ENCODE results near the gene DEPDC1B. TPM values are rescaled to one million over a fixed set of nuclear protein-coding genes. Genes with fewer than 3 reads are reported as not detected.
"Not testable (repeated sequence)": the region's sequence is repeated elsewhere in the genome, so short reads cannot be mapped to it uniquely, and the experiment has no call there.

The DEPDC1B gene
- polyA plus RNA-seq, 1 donor: 3.4 TPM

- no peak for DNase-seq
Measured at GRCh38 chr5:60648175-60648574, 51.8 kb downstream of the DEPDC1B start.

GRCh38 chr5:60640901-60641300, 59.1 kb downstream of the DEPDC1B start:
- DNase-seq: no peak

- no peak for DNase-seq
Measured at GRCh38 chr5:60639544-60639943, 60.4 kb downstream of the DEPDC1B start.

GRCh38 chr5:60638300-60638699, 61.7 kb downstream of the DEPDC1B start:
- no peak for DNase-seq

GRCh38 chr5:60636644-60637043, 63.3 kb downstream of the DEPDC1B start:
- DNase-seq: no peak

GRCh38 chr5:60636001-60636400, 64.0 kb downstream of the DEPDC1B start:
- no peak for DNase-seq

GRCh38 chr5:60634051-60634450, 65.9 kb downstream of the DEPDC1B start:
- DNase-seq: no peak

- no peak for DNase-seq
Measured at GRCh38 chr5:60633341-60633740, 66.6 kb downstream of the DEPDC1B start.

- no peak for DNase-seq
Measured at GRCh38 chr5:60632153-60632552, 67.8 kb downstream of the DEPDC1B start.

GRCh38 chr5:60630836-60631235, 69.1 kb downstream of the DEPDC1B start:
- DNase-seq: no peak

- DNase-seq: no peak
Measured at GRCh38 chr5:60630179-60630578, 69.8 kb downstream of the DEPDC1B start.

- not testable (repeated sequence) for DNase-seq
Measured at GRCh38 chr5:60624875-60625274, 75.1 kb downstream of the DEPDC1B start.

- DNase-seq: not testable (repeated sequence)
Measured at GRCh38 chr5:60620752-60621151, 79.2 kb downstream of the DEPDC1B start.

GRCh38 chr5:60613826-60614225, 86.1 kb downstream of the DEPDC1B start:
- DNase-seq: no peak

- DNase-seq: no peak
Measured at GRCh38 chr5:60611099-60611740, 88.7 kb downstream of the DEPDC1B start.

- DNase-seq: no peak
Measured at GRCh38 chr5:60604771-60605170, 95.2 kb downstream of the DEPDC1B start.

GRCh38 chr5:60598424-60598823, 101.5 kb downstream of the DEPDC1B start:
- no peak for DNase-seq

GRCh38 chr5:60597572-60598320, 102.2 kb downstream of the DEPDC1B start:
- DNase-seq: peak; percentile 6

GRCh38 chr5:60594715-60595477, 105.1 kb downstream of the DEPDC1B start:
- no peak for DNase-seq

- DNase-seq: no peak
Measured at GRCh38 chr5:60590172-60590571, 109.8 kb downstream of the DEPDC1B start.

GRCh38 chr5:60587312-60587711, 112.7 kb downstream of the DEPDC1B start:
- not testable (repeated sequence) for DNase-seq

- peak; percentile 13 for DNase-seq
Measured at GRCh38 chr5:60586307-60586901, 113.6 kb downstream of the DEPDC1B start.

GRCh38 chr5:60585618-60586017, 114.3 kb downstream of the DEPDC1B start:
- DNase-seq: no peak

Data from hindlimb muscle (tissue), 1 donor.